Measurements from ENCODE around the gene SRSF4. TPM values are rescaled to one million over a fixed set of nuclear protein-coding genes. Genes with fewer than 3 reads are reported as not detected.

Gene SRSF4
- total and polyA plus RNA-seq, 10 of the 15 experiments (the other 5 are each of a cell fraction or from before 2014, with no cell fraction given) = 17.2 to 107 (median 78.6) TPM

GRCh38 chr1:29121936-29122681 lies 59.6 kb downstream of the SRSF4 start:
- POLR2A ChIA-PET = interaction anchor here (0.6 kb wide), 1 partner anchor 13 kb away, joined by 5 read pairs; no protein-coding TSS in a partner anchor
- intact Hi-C loops (cut with micrococcal nuclease; ENCODE audit: unreplicated experiment) (loop anchor here (1.0 to 5.0 kb wide), 2 partner anchors 80 to 240 kb away; no protein-coding TSS in a partner anchor), in situ Hi-C loops (cut with MboI) (no loop called here)
- SMC1A ChIA-PET (ENCODE audit: uncharacterized antibody, unreplicated experiment) = no interaction called here
- H3K4me2 ChIP-seq (ENCODE audit: control insufficient read depth, insufficient read depth) = peak overlapping the region; percentile 50; the same call in 1 of the 2 replicates
- CTCF ChIA-PET = interaction anchor here (0.6 to 0.7 kb wide), 2 partner anchors 14 to 240 kb away, joined by 3 read pairs; no protein-coding TSS in a partner anchor
- no TSS peak for BruUV-seq (replicated peaks)
- RAD21 ChIA-PET (ENCODE audit: unreplicated experiment) = no interaction called here
- peak; percentile 95 for TF ChIP-seq SUZ12 (IDR thresholded peaks at IDR 0.05; ENCODE audit: unreplicated experiment)
- TF ChIP-seq BHLHE40 (IDR thresholded peaks at IDR 0.05; ENCODE audit: borderline replicate concordance in 1 of 2, low read depth in 2 of 2, low read length in 1 of 2) = peak in 1 of 2 experiments; percentile 66; a peak in 2 of 4 replicates
- TF ChIP-seq IKZF1 (conservative IDR thresholded peaks at IDR 0.05) = no peak
- DNase-seq (ENCODE audit: low read depth, low spot score) (no peak), ATAC-seq (peak; percentile 3; the same call in 1 of the 3 replicates), FAIRE-seq (no peak)
- no peaks in the 10 kb centered on the region for H3K79me2 ChIP-seq (ENCODE audit: control insufficient read depth, insufficient read depth, low read length)
- H3K36me3 ChIP-seq (ENCODE audit: control insufficient read depth in 2 of 2, insufficient read depth in 2 of 2, low read length in 1 of 2) = peaks cover 2 to 3% of the 10 kb centered on the region in 2 experiments; a peak in 3 of 4 replicates
- H3K4me3 ChIP-seq = peak overlapping the region; percentile 17; the same call in 1 of the 2 replicates
- no peak overlapping the region for H3K9ac ChIP-seq (ENCODE audit: control insufficient read depth, insufficient read depth, low read length)
- H3K27me3 ChIP-seq (replicated peaks in 1 of 2; ENCODE audit: control insufficient read depth in 2 of 2, insufficient read depth in 2 of 2, low read length in 1 of 2) = peaks cover 6 to 16% of the 10 kb centered on the region in 2 experiments; a peak in 3 of 4 replicates
- no peaks in the 10 kb centered on the region for H3K9me3 ChIP-seq (replicated peaks; ENCODE audit: control insufficient read depth, insufficient read depth, low read length)
- no peaks in the 10 kb centered on the region for H3K4me1 ChIP-seq (ENCODE audit: control insufficient read depth, insufficient read depth, low read length)
- H4K20me1 ChIP-seq (ENCODE audit: control insufficient read depth, insufficient read depth) = no peaks in the 10 kb centered on the region; the same call in 1 of the 2 replicates
- H2AFZ ChIP-seq (ENCODE audit: control insufficient read depth, low read depth, low read length) = no peak overlapping the region
- no peak overlapping the region for H3K27ac ChIP-seq (ENCODE audit: control insufficient read depth, insufficient read depth)
- 6% methylated on average over 63 of the region's 81 CpGs for WGBS (ENCODE audit: insufficient coverage, insufficient replicate concordance, low lambda C conversion rate, missing lambda C conversion rate)

GRCh38 chr1:29121516-29121935 lies 60.2 kb downstream of the SRSF4 start:
- peak overlapping the region; percentile 50; the same call in 1 of the 2 replicates for H3K4me2 ChIP-seq (ENCODE audit: control insufficient read depth, insufficient read depth)
- BruUV-seq (replicated peaks) = no TSS peak
- in situ Hi-C loops (cut with MboI) (no loop called here), intact Hi-C loops (cut with micrococcal nuclease; ENCODE audit: unreplicated experiment) (loop anchor here (1.0 to 5.0 kb wide), 2 partner anchors 81 to 239 kb away; no protein-coding TSS in a partner anchor)
- H3K4me3 ChIP-seq = peak overlapping the region; percentile 17; the same call in 1 of the 2 replicates
- no peaks in the 10 kb centered on the region for H3K79me2 ChIP-seq (ENCODE audit: control insufficient read depth, insufficient read depth, low read length)
- ChIA-PET RAD21 (ENCODE audit: unreplicated experiment) (no interaction called here), CTCF (interaction anchor here (0.7 kb wide), 1 partner anchor 239 kb away, joined by 3 read pairs; no protein-coding TSS in a partner anchor), POLR2A (no interaction called here), SMC1A (ENCODE audit: uncharacterized antibody, unreplicated experiment) (no interaction called here)
- H3K9me3 ChIP-seq (replicated peaks; ENCODE audit: control insufficient read depth, insufficient read depth, low read length) = no peaks in the 10 kb centered on the region
- TF ChIP-seq RAD21 (IDR thresholded peaks at IDR 0.05; ENCODE audit: insufficient read depth, low read depth, low read length) (no peak), YY1 (IDR thresholded peaks at IDR 0.05; ENCODE audit: low read depth, low read length) (0 out of 2 replicates have a peak, but pooled peaks have one; percentile 0)
- ATAC-seq (peak; percentile 12), DNase-seq (ENCODE audit: low read depth, low spot score) (no peak), FAIRE-seq (no peak)
- H2AFZ ChIP-seq (ENCODE audit: control insufficient read depth, low read depth, low read length) = no peak overlapping the region
- WGBS (ENCODE audit: insufficient coverage, insufficient replicate concordance, low lambda C conversion rate, missing lambda C conversion rate) = under 1% methylated on average over 43 of the region's 59 CpGs
- no peaks in the 10 kb centered on the region; the same call in 1 of the 2 replicates for H4K20me1 ChIP-seq (ENCODE audit: control insufficient read depth, insufficient read depth)
- no peak overlapping the region for H3K27ac ChIP-seq (ENCODE audit: control insufficient read depth, insufficient read depth)
- H3K4me1 ChIP-seq (ENCODE audit: control insufficient read depth, insufficient read depth, low read length) = no peaks in the 10 kb centered on the region
- H3K27me3 ChIP-seq (replicated peaks in 1 of 2; ENCODE audit: control insufficient read depth in 2 of 2, insufficient read depth in 2 of 2, low read length in 1 of 2) = peaks cover 6 to 16% of the 10 kb centered on the region in 2 experiments; a peak in 3 of 4 replicates
- H3K9ac ChIP-seq (ENCODE audit: control insufficient read depth, insufficient read depth, low read length) = no peak overlapping the region
- peaks cover 3% of the 10 kb centered on the region in 2 experiments; a peak in 3 of 4 replicates for H3K36me3 ChIP-seq (ENCODE audit: control insufficient read depth in 2 of 2, insufficient read depth in 2 of 2, low read length in 1 of 2)

Data from GM12878 (cell line).